Cardiac fibroblast (primary cell): ENCODE results near the gene MYOD1.

Experiments used
- DNase-seq, 2 donors: peaks; one replicate each; pipeline versions ENCODE4 v3.0.0 to v3.0.0-alpha.2; 2010; ENCODE audit warnings: low read depth in 2 of 2
- H3K4me3 ChIP-seq, 2 donors: replicated peaks in 1 of 2; 1 replicate in 1 of 2; 2 replicates in 1 of 2; pipeline ENCODE4 v1.5.1; 2011; ENCODE audit warnings: low read depth in 2 of 2, low read length in 2 of 2, mild to moderate bottlenecking in 2 of 2, moderate library complexity in 1 of 2
- CTCF ChIP-seq: IDR thresholded peaks from one replicate; pipeline ENCODE4 v1.5.1; 2011; ENCODE audit warnings: low read depth, mild to moderate bottlenecking, low read length, inconsistent platforms

The MYOD1 gene

DNA sequence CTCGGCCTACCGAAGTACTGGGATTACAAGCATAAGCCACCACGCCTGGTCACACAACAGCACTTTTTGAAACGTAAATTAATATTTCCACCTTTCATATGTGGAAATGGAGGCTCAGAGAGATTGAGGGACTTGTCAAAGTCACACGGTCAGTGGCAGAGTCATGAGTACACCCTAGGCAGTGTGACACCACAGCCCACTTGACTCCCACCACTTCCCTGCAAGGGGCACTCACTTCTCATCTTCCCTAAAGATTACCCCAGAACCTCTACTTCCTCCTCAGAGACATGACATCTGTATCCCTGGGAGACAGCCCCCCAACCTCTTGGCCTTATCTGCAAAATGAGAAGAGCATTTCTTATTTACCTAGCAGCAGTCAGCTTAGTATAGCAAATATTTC lies 16.5 kb upstream of the MYOD1 start:
- no peak for TF ChIP-seq CTCF
- H3K4me3 ChIP-seq, result no peak overlapping the region
- DNase-seq, result no peak

- no peak overlapping the region for H3K4me3 ChIP-seq
- DNase-seq, result peak; percentile 17 to 49
- TF ChIP-seq CTCF, result no peak
These were observed 15.4 kb upstream of the MYOD1 start for GRCh38 chr11:17703951-17704350.

DNA sequence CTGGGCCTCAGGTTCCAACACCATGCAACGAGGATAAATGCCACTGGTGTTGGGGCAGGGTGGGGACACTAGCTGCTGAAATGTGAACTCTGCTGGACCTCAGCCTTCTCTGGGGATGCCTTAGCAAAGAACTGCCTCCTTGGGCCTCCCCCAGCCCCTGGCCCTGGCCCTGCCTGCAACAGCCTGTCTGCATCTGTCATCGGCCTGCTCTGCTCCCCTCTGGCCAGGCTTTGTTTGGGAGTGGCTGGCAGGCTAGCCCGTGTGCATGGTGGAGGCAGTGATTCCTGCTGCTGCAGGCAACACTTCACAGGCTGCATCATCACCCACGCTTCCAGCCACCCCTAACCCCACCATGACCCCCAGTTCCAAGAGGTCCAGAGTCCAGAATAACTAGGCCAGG lies 11.5 kb upstream of the MYOD1 start:
- TF ChIP-seq CTCF, result no peak
- DNase-seq, result no peak
- H3K4me3 ChIP-seq, result no peak overlapping the region

DNA sequence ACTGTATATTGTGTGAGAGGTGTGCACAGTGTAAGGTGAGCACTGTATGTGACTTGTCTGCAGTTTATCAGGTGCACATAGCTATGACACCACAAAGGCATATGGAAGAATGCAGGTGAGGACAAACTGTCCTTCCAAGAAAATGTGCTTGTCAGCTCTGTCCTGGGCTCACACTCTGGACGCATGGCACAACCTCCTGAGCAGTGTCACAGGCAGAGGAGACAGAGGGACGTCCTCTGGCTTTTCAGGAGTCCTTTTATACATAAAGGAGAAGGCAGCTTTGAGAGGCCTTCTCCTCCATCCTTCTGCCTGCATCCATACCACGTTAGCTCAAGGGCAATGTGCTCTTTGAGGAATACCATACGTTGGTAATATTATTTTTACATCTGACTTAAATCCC lies 7.5 kb upstream of the MYOD1 start:
- no peak for TF ChIP-seq CTCF
- no peak overlapping the region for H3K4me3 ChIP-seq
- no peak for DNase-seq

DNA sequence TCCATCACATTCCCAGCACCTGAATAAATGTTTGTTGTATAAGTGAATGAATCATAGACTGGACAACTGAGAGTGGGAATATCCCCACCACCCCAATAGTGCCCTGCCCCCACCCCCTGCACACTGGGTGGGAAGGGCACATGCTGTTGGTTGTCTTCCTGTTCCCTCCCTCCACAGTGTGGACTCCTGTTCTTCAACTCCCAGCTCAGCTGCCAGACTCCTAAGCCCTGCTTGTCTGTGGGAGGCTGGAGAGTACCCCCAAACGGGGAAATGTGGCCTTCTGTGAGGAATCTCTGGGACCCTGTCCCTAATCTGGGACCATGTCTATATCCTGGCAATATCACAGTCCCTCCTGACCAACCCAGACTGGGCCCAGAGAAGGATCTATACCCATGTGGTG lies 5.5 kb upstream of the MYOD1 start:
- TF ChIP-seq CTCF, result no peak
- H3K4me3 ChIP-seq, result no peak overlapping the region
- no peak for DNase-seq

- TF ChIP-seq CTCF, result no peak
- DNase-seq, result no peak
- H3K4me3 ChIP-seq, result no peak overlapping the region
These were observed 5.0 kb upstream of the MYOD1 start for GRCh38 chr11:17714356-17714854.

DNA sequence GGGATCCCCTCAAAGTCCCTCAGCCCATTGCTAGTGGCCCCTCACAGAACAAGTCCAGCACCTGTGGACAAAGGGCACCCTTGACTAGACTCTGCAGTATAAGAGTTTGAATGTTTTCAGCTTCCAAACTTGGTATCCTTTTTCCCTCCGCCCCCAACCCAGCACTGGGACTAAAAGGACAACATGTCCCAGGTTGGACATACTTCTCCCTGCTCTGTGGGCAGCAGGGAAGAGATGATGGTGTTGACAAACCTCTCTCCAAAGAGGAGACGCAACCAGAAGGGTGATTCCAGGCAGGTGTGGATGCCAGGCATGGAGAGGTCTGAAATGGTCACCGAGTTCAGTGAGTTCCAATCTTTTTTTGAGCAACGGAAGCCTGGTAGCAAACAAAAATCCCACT lies 4.5 kb upstream of the MYOD1 start:
- TF ChIP-seq CTCF, result no peak
- H3K4me3 ChIP-seq, result no peak overlapping the region
- DNase-seq, result no peak
